ENCODE measurements around the gene ADAM19. TPM values are rescaled to one million over a fixed set of nuclear protein-coding genes. Genes with fewer than 3 reads are reported as not detected.

ADAM19 gene
- total and polyA plus RNA-seq, 2 of the 4 experiments (the other 2 are of a cell fraction), result 35.5 to 49.2 TPM

GRCh38 chr5:157570531-157571200, 4.9 kb downstream of the ADAM19 start:
- Histone ChIP-seq H4K91ac (ENCODE audit: insufficient read depth, low read depth, low read length) (peak overlapping the region; percentile 85), H3K9me1 (ENCODE audit: insufficient read depth, low read length) (peaks cover 14% of the 10 kb centered on the region), H3K18ac (ENCODE audit: low read depth, low read length) (peak overlapping the region; percentile 21; the same call in 1 of the 2 replicates), H2AK9ac (replicated peaks; ENCODE audit: low read depth, low read length, poor library complexity) (peak overlapping the region; percentile 6), H3K23ac (ENCODE audit: low read depth, low read length) (peak overlapping the region; percentile 61), H2BK5ac (ENCODE audit: low read depth, low read length, poor library complexity, severe bottlenecking) (peak overlapping the region; percentile 69), H3K14ac (replicated peaks; ENCODE audit: low read depth, low read length) (peak overlapping the region; percentile 74), H2AFZ (replicated peaks; ENCODE audit: low read length, poor library complexity) (no peak overlapping the region), H3K4me1 (ENCODE audit: control insufficient read depth, insufficient read depth, low read length) (peaks cover 7% of the 10 kb centered on the region), H3K27ac (ENCODE audit: insufficient read depth, low read length) (peak overlapping the region; percentile 21; the same call in 1 of the 2 replicates), H3K9me3 (ENCODE audit: control insufficient read depth, insufficient read depth, low read length) (no peaks in the 10 kb centered on the region), H3K4me2 (ENCODE audit: low read depth, low read length) (no peak overlapping the region; the same call in 1 of the 2 replicates), H4K5ac (ENCODE audit: low read depth, low read length) (peak overlapping the region; percentile 5; the same call in 1 of the 2 replicates), H3K9ac (ENCODE audit: low read depth, low read length) (peak overlapping the region; percentile 2; the same call in 1 of the 2 replicates), H3K36me3 (ENCODE audit: control insufficient read depth, insufficient read depth, low read length) (peaks cover 17% of the 10 kb centered on the region), H2AK5ac (ENCODE audit: low read depth, low read length) (peak overlapping the region; percentile 92), H3K4me3 (ENCODE audit: insufficient read depth, low read depth, low read length) (no peak overlapping the region), H3K56ac (ENCODE audit: extremely low read depth, insufficient read depth, low read length) (peak overlapping the region; percentile 48; the same call in 1 of the 2 replicates), H3K27me3 (ENCODE audit: control insufficient read depth, insufficient read depth, low read length) (no peaks in the 10 kb centered on the region), H2BK20ac (ENCODE audit: low read depth, low read length) (peak overlapping the region; percentile 65; the same call in 1 of the 2 replicates), H4K8ac (ENCODE audit: low read depth in 2 of 2, low read length in 2 of 2) (peak overlapping the region; percentile 2 to 68; a peak in 3 of 4 replicates), H2BK15ac (ENCODE audit: low read depth, low read length) (peak overlapping the region; percentile 6; the same call in 2 of the 3 replicates), H3K4ac (ENCODE audit: low read depth, low read length) (peak overlapping the region; percentile 86; the same call in 1 of the 2 replicates), H3K79me1 (ENCODE audit: low read depth in 1 of 2, low read length in 2 of 2) (peaks cover 6 to 43% of the 10 kb centered on the region in 2 experiments; a peak in 3 of 4 replicates), H4K20me1 (ENCODE audit: insufficient read depth, low read length) (peaks cover 4% of the 10 kb centered on the region), H2BK120ac (ENCODE audit: low read depth, low read length) (peak overlapping the region; percentile 74)
- no TSS peak for BruUV-seq (replicated peaks)
- intact Hi-C loops (cut with micrococcal nuclease) (loop anchor here (2.0 to 5.0 kb wide), 2 partner anchors 60 to 147 kb away; no protein-coding TSS in a partner anchor), in situ Hi-C loops (cut with MboI; ENCODE audit: low sequenced_read_pairs) (loop anchor here (25.0 kb wide), 1 partner anchor 1617 kb away; no protein-coding TSS in a partner anchor), dilution Hi-C loops (cut with HindIII; ENCODE audit: low sequenced_read_pairs, unreplicated experiment) (no loop called here)
- 100% methylated on average over 1 of the region's 2 CpGs; no CpG with 5 or more reads in 1 of the 2 experiments for WGBS, 2 experiments (ENCODE audit: extremely low coverage in 2 of 2, insufficient read length in 1 of 2)
- peak; percentile 45 for TF ChIP-seq MAFK (IDR thresholded peaks at IDR 0.05; ENCODE audit: low read depth, low read length)
- TF ChIP-seq USF2 (IDR thresholded peaks at IDR 0.05; ENCODE audit: low read depth, low read length), result no peak
- ChIA-PET POLR2A (ENCODE audit: unreplicated experiment) (no interaction called here), CTCF (interaction anchor here (1.4 kb wide), 1 partner anchor 8 kb away, joined by 4 read pairs; no protein-coding TSS in a partner anchor)
- DNase-seq, result no peak
- no peak for ATAC-seq (ENCODE audit: low read depth)
